Activated CD4-positive, alpha-beta T cell treated with anti-CD3 and anti-CD28 coated beads, Interleukin-2, amount 10 ng/mL, durations not matched to agents 24 days and 14 days (primary cell): ENCODE data around the gene OSM. TPM values are rescaled to one million over a fixed set of nuclear protein-coding genes. Genes with fewer than 3 reads are reported as not detected.

Source experiments
- total RNA-seq: library from RNA; stranded (reverse); gene quantifications from 2 replicates; pipeline ENCODE4 v1.2.3, GENCODE V29; 2022

Gene OSM
- total RNA-seq, 1 donor from 2014 or later = 62.8 TPM

Other genes starting within 250 kb of the OSM start
- not detected in 2 replicates for gene HORMAD2, start 186.4 kb downstream of the OSM start, total RNA-seq
- gene LIF, start 20.1 kb downstream of the OSM start, total RNA-seq = 509 and 511 TPM in 2 replicates
- gene CASTOR1, start 22.7 kb upstream of the OSM start, total RNA-seq = 4.7 and 7.3 TPM in 2 replicates
- gene TBC1D10A, start 60.1 kb upstream of the OSM start, total RNA-seq = 18.9 and 19.3 TPM in 2 replicates
- gene SF3A1, start 90.0 kb upstream of the OSM start, total RNA-seq = 314 and 319 TPM in 2 replicates
- 2.9 and 3.2 TPM in 2 replicates for gene CCDC157, start 90.2 kb upstream of the OSM start, total RNA-seq
- 10.4 and 15.2 TPM in 2 replicates for gene RNF215, start 120.6 kb upstream of the OSM start, total RNA-seq
- 25.1 and 26.7 TPM in 2 replicates for gene SEC14L2, start 130.2 kb upstream of the OSM start, total RNA-seq
- 79.3 and 80.5 TPM in 2 replicates for gene MTFP1, start 158.9 kb upstream of the OSM start, total RNA-seq
- not detected in 2 replicates for gene SEC14L3, start 205.2 kb upstream of the OSM start, total RNA-seq
- not detected in 2 replicates for gene SEC14L4, start 238.8 kb upstream of the OSM start, total RNA-seq